HepG2 (cell line): ENCODE results near the gene BICDL1. TPM values are rescaled to one million over a fixed set of nuclear protein-coding genes. Genes with fewer than 3 reads are reported as not detected.

ENCODE experiments used
- CBX5 ChIP-seq: sonication (generic); formaldehyde crosslinking; IDR thresholded peaks from 2 replicates; pipeline ENCODE4 v1.4.0; 2020; ENCODE audit warnings: missing genetic modification reagents, borderline replicate concordance
- CSRNP1 ChIP-seq: sonication (generic); formaldehyde crosslinking; IDR thresholded peaks from 2 replicates; pipeline ENCODE4 v1.8.1; 2023; ENCODE audit warnings: mild to moderate bottlenecking, missing genetic modification reagents
- DMTF1 ChIP-seq: sonication (generic); formaldehyde crosslinking; IDR thresholded peaks from 2 replicates; pipeline ENCODE4 v1.4.0; 2020; ENCODE audit warnings: mild to moderate bottlenecking, missing genetic modification reagents
- GABPA ChIP-seq, 2 experiments: IDR thresholded peaks; 2 replicates each; pipeline ENCODE4 v1.6.1; 2011 to 2016; ENCODE audit warnings: low read depth in 2 of 2, low read length in 1 of 2, missing biosample characterization in 1 of 2, missing genetic modification characterization in 1 of 2
- GATA4 ChIP-seq: sonication (generic); IDR thresholded peaks from 2 replicates; pipeline ENCODE4 v1.6.1; 2016; ENCODE audit warnings: antibody characterized with exemption, low read depth, borderline replicate concordance
- GTF3A ChIP-seq: sonication (generic); formaldehyde crosslinking; conservative IDR thresholded peaks from 2 replicates; pipeline ENCODE4 v1.4.0; 2020; ENCODE audit warnings: mild to moderate bottlenecking, missing genetic modification reagents
- HOXD1 ChIP-seq: sonication (generic); formaldehyde crosslinking; IDR thresholded peaks from 2 replicates; pipeline ENCODE4 v1.5.0; 2020; ENCODE audit warnings: missing genetic modification reagents
- IKZF1 ChIP-seq: fragments of 450-650 bp; IDR thresholded peaks from 2 replicates; pipeline ENCODE4 v1.7.1; 2016
- NCOA5 ChIP-seq: sonication (generic); formaldehyde crosslinking; IDR thresholded peaks from 2 replicates; pipeline ENCODE4 v1.4.0; 2020; ENCODE audit warnings: missing genetic modification reagents
- NR2C2 ChIP-seq: sonication (generic); formaldehyde crosslinking; IDR thresholded peaks from 2 replicates; pipeline ENCODE4 v1.4.0; 2020; ENCODE audit warnings: missing genetic modification reagents, mild to moderate bottlenecking, moderate library complexity, borderline replicate concordance
- PTBP1 ChIP-seq: fragments of 200-400 bp; formaldehyde crosslinking; IDR thresholded peaks from 2 replicates; pipeline ENCODE4 v1.6.1; 2018; ENCODE audit warnings: low read length, low read depth; ENCODE audit not compliant: poor library complexity, severe bottlenecking
- RXRB ChIP-seq: IDR thresholded peaks from 2 replicates; pipeline ENCODE4 v1.6.1; 2016; ENCODE audit warnings: borderline replicate concordance, missing genetic modification reagents, missing compliant biosample characterization
- YY1 ChIP-seq: IDR thresholded peaks from 2 replicates; pipeline ENCODE4 v1.6.1; 2011; ENCODE audit warnings: low read length, low read depth, moderate library complexity, mild to moderate bottlenecking; ENCODE audit not compliant: insufficient read depth, insufficient replicate concordance
- ZBTB37 ChIP-seq: sonication (generic); formaldehyde crosslinking; IDR thresholded peaks from 2 replicates; pipeline ENCODE4 v1.4.0; 2020; ENCODE audit warnings: mild to moderate bottlenecking, missing genetic modification reagents
- ZNF10 ChIP-seq: sonication (generic); formaldehyde crosslinking; IDR thresholded peaks from 2 replicates; pipeline ENCODE4 v1.4.0; 2020; ENCODE audit warnings: mild to moderate bottlenecking, low read depth, missing genetic modification reagents, borderline replicate concordance
- ZNF225 ChIP-seq: sonication (generic); formaldehyde crosslinking; IDR thresholded peaks from 2 replicates; pipeline ENCODE4 v1.4.0; 2020; ENCODE audit warnings: mild to moderate bottlenecking, missing genetic modification reagents
- ZNF574 ChIP-seq: sonication (generic); formaldehyde crosslinking; IDR thresholded peaks from 2 replicates; pipeline ENCODE4 v1.4.0; 2020; ENCODE audit warnings: missing genetic modification reagents
- ZNF709 ChIP-seq: sonication (generic); formaldehyde crosslinking; IDR thresholded peaks from 2 replicates; pipeline ENCODE4 v1.5.0; 2020; ENCODE audit warnings: mild to moderate bottlenecking, missing genetic modification reagents
- ZNF720 ChIP-seq: sonication (generic); formaldehyde crosslinking; IDR thresholded peaks from 2 replicates; pipeline ENCODE4 v1.4.0; 2020; ENCODE audit warnings: missing genetic modification reagents
- ZNF776 ChIP-seq: sonication (generic); formaldehyde crosslinking; IDR thresholded peaks from 2 replicates; pipeline ENCODE4 v1.4.0; 2020; ENCODE audit warnings: mild to moderate bottlenecking, missing genetic modification reagents
- polyA plus RNA-seq, 8 experiments: library from polyadenylated mRNA; depleted of rRNA in 3 of 8; stranded (reverse) in 7 of 8; unstranded in 1 of 8; fragments of >200 nt; fragmentation: Illumina TruSeq in 4 of 8; extraction: Trizol in 4 of 8; gene quantifications; 2 replicates each; pipeline versions ENCODE4 v1.2.1 to v1.2.3, GENCODE V29; 2011 to 2016; ENCODE audit warnings: low read depth in 4 of 8, missing spikeins in 1 of 8, mixed read lengths in 1 of 8; ENCODE audit not compliant: insufficient read depth in 1 of 8
- total RNA-seq, 5 experiments: library from RNA; depleted of rRNA; stranded (reverse); fragments of >200 nt; fragmentation: Illumina TruSeq; extraction: Trizol; gene quantifications; 2 replicates each; pipeline ENCODE4 v1.2.3, GENCODE V29; 2016; ENCODE audit warnings: low read depth in 1 of 5

BICDL1 gene
- total and polyA plus RNA-seq, 2 of the 13 experiments (the other 11 are each of a cell fraction or from before 2014, with no cell fraction given), result 3.6 to 9.7 TPM

- TF ChIP-seq ZBTB37 (no peak), ZNF709 (CRISPR knock-in tag) (peak; percentile 45; the same call in 1 of the 2 replicates), IKZF1 (no peak), CSRNP1 (CRISPR knock-in tag) (peak; percentile 87), CBX5 (CRISPR knock-in tag) (no peak), DMTF1 (CRISPR knock-in tag) (0 out of 2 replicates have a peak, but pooled peaks have one; percentile 72), GATA4 (no peak), ZNF225 (CRISPR knock-in tag) (peak; percentile 85; the same call in 1 of the 2 replicates), NR2C2 (0 out of 2 replicates have a peak, but pooled peaks have one; percentile 52), NCOA5 (CRISPR knock-in tag) (no peak), RXRB (CRISPR knock-in tag) (peak; percentile 37; the same call in 1 of the 2 replicates), ZNF10 (CRISPR knock-in tag) (no peak), ZNF574 (CRISPR knock-in tag) (peak; percentile 51), GTF3A (CRISPR knock-in tag) (no peak), YY1 (no peak), HOXD1 (peak; percentile 92), ZNF776 (CRISPR knock-in tag) (peak; percentile 72; the same call in 1 of the 2 replicates), ZNF720 (no peak), PTBP1 (no peak), GABPA (IDR thresholded peaks at IDR 0.05; ENCODE audit: low read depth, low read length) (no peak), GABPA (CRISPR knock-in tag; IDR thresholded peaks at IDR 0.05; ENCODE audit: low read depth) (no peak)
Measured at GRCh38 chr12:120116792-120117651, 128.0 kb downstream of the BICDL1 start (continued).
